ENCODE measurements around the gene SLC10A7. TPM values are rescaled to one million over a fixed set of nuclear protein-coding genes. Genes with fewer than 3 reads are reported as not detected.

The SLC10A7 gene
- total and polyA plus RNA-seq, 2 experiments from 2014 or later = 0.81 to 4.3 TPM

- ATAC-seq (no peak), DNase-seq (ENCODE audit: low spot score) (no peak)
- peak overlapping the region; percentile 25 for H3K27ac Mint-ChIP-seq
- Histone ChIP-seq H3K4me1 (ENCODE audit: insufficient read depth) (peaks cover 7% of the 10 kb centered on the region), H3F3A (replicated peaks; ENCODE audit: low read depth) (no peaks in the 10 kb centered on the region), H3K79me2 (replicated peaks; ENCODE audit: insufficient read depth) (no peaks in the 10 kb centered on the region), H3K27ac (ENCODE audit: low read depth) (no peak overlapping the region), H3K4me2 (no peak overlapping the region), H2AFZ (no peak overlapping the region), H3K4me3 (no peak overlapping the region), H3K27me3 (ENCODE audit: insufficient read depth) (no peaks in the 10 kb centered on the region), H3K36me3 (ENCODE audit: insufficient read depth) (no peaks in the 10 kb centered on the region), H3K9me2 (ENCODE audit: insufficient read depth) (no peaks in the 10 kb centered on the region; the same call in 1 of the 2 replicates), H4K20me1 (replicated peaks; ENCODE audit: insufficient read depth) (no peaks in the 10 kb centered on the region)
- no peaks in the 10 kb centered on the region for H3K9me3 Mint-ChIP-seq
- no peak overlapping the region for H3K4me3 Mint-ChIP-seq
- H3K4me1 Mint-ChIP-seq = peaks cover 26% of the 10 kb centered on the region
- no peaks in the 10 kb centered on the region for H3K36me3 Mint-ChIP-seq (ENCODE audit: low read depth)
- no peak for TF ChIP-seq CTCF (conservative IDR thresholded peaks at IDR 0.05; ENCODE audit: low read depth in 2 of 2)
- no peak for TF ChIP-seq ETS1 (IDR thresholded peaks at IDR 0.05)
- TF ChIP-seq EZH2 (IDR thresholded peaks at IDR 0.05; ENCODE audit: low read depth, unreplicated experiment) = no peak
- no peak for TF ChIP-seq CREB1 (CRISPR knock-in tag; IDR thresholded peaks at IDR 0.05; ENCODE audit: low read depth)
- TF ChIP-seq EZH2phosphoT487 (IDR thresholded peaks at IDR 0.05; ENCODE audit: unreplicated experiment) = no peak
- TF ChIP-seq STAT1 (IDR thresholded peaks at IDR 0.05; ENCODE audit: unreplicated experiment) = no peak
- TF ChIP-seq JUNB (IDR thresholded peaks at IDR 0.05; ENCODE audit: unreplicated experiment) = no peak
- no peak for TF ChIP-seq REST (IDR thresholded peaks at IDR 0.05; ENCODE audit: unreplicated experiment)
- TF ChIP-seq ZNF462 (CRISPR knock-in tag; IDR thresholded peaks at IDR 0.05) = no peak
- no peak for TF ChIP-seq POLR2AphosphoS5 (IDR thresholded peaks at IDR 0.05; ENCODE audit: low read depth)
- no peak for TF ChIP-seq ZNF114 (CRISPR knock-in tag; IDR thresholded peaks at IDR 0.05)
- TF ChIP-seq NANOG (IDR thresholded peaks at IDR 0.05; ENCODE audit: borderline replicate concordance) = no peak
- no peak for TF ChIP-seq ZNF331 (CRISPR knock-in tag; IDR thresholded peaks at IDR 0.05; ENCODE audit: low read depth)
- no peaks in the 10 kb centered on the region for H3K27me3 Mint-ChIP-seq (ENCODE audit: insufficient read depth, low read depth, poor library complexity)
These were observed 63.1 kb downstream of the SLC10A7 start for GRCh38 chr4:146458594-146458993.

Data from GM23338 (cell line).